ENCODE results near the gene ARL5B.

Gene ARL5B

GRCh38 chr10:18718991-18719390 lies 59.8 kb downstream of the ARL5B start:
- DNase-seq, result no peak

- DNase-seq, result no peak
These were observed 60.6 kb downstream of the ARL5B start for GRCh38 chr10:18719811-18720210.

GRCh38 chr10:18721067-18721466 lies 61.8 kb downstream of the ARL5B start:
- no peak for DNase-seq

- DNase-seq, result no peak
These were observed 64.6 kb downstream of the ARL5B start for GRCh38 chr10:18723801-18724200.

All from cortex of kidney (tissue), 1 donor.